A549 (cell line): ENCODE data around the gene SERTAD2. TPM values are rescaled to one million over a fixed set of nuclear protein-coding genes. Genes with fewer than 3 reads are reported as not detected.

Experiments used
- ATAC-seq, 2 experiments: fragments of 200-7000 bp in 1 of 2; fragments of >200 bp in 1 of 2; cut with Nextera tagmentation in 1 of 2; cut with Tn5 transposase in 1 of 2; 3 replicates each; pipeline versions ENCODE4 v1.8.0 to v1.9.1; 2018 to 2020; ENCODE audit warnings: mild to moderate bottlenecking in 1 of 2, moderate library complexity in 1 of 2
- CTCF ChIA-PET: fragments of 300-600 bp; sonication (Branson Sonifier 250); formaldehyde crosslinking; extraction: SDS; loops from one replicate; lab custom pipeline; 2021; ENCODE audit warnings: antibody characterized with exemption, inconsistent platforms; lab: Yijun Ruan, JAX
- POLR2A ChIA-PET: fragments of 350-600 bp; formaldehyde crosslinking; extraction: SDS; loops from one replicate; lab custom pipeline; 2021; ENCODE audit warnings: antibody characterized with exemption, inconsistent platforms; lab: Yijun Ruan, JAX
- DNase-seq, 2 experiments: peaks; one replicate each; pipeline versions ENCODE4 v3.0.0 to v3.0.0-alpha.2; 2011 to 2016; ENCODE audit warnings: low read depth in 1 of 2, low spot score in 1 of 2
- FAIRE-seq: peaks from 2 replicates; lab custom pipeline; 2011; peaks lifted over from hg19 to GRCh38; lab: Jason Lieb, UNC
- H3K27ac ChIP-seq, 2 experiments: fragments of >200 bp; sonication (Bioruptor Twin); formaldehyde crosslinking; 3 replicates each; pipeline ENCODE4 v1.5.1; 2016 to 2017
- H3K4me1 ChIP-seq: fragments of >200 bp; sonication (Bioruptor Twin); formaldehyde crosslinking; 3 replicates; pipeline ENCODE4 v1.6.1; 2016
- H3K4me2 ChIP-seq: fragments of >200 bp; sonication (Bioruptor Twin); formaldehyde crosslinking; 3 replicates; pipeline ENCODE4 v1.6.1; 2016
- H3K4me3 ChIP-seq: fragments of >200 bp; sonication (Bioruptor Twin); formaldehyde crosslinking; 3 replicates; pipeline ENCODE4 v1.5.1; 2016
- H3K9me3 ChIP-seq: fragments of >200 bp; sonication (Bioruptor Twin); formaldehyde crosslinking; 3 replicates; pipeline ENCODE4 v1.6.1; 2016
- CBX2 ChIP-seq: fragments of 200-600 bp; sonication (generic); IDR thresholded peaks from 2 replicates; pipeline ENCODE4 v1.6.1; 2016; ENCODE audit warnings: low read depth, mild to moderate bottlenecking, borderline replicate concordance
- ESRRA ChIP-seq: fragments of 150-350 bp; IDR thresholded peaks from 2 replicates; pipeline ENCODE4 v1.6.1; 2014; ENCODE audit warnings: mild to moderate bottlenecking, low read length, borderline replicate concordance
- FOSL2 ChIP-seq, 2 experiments: fragments of 450-650 bp in 1 of 2; fragments of >200 bp in 1 of 2; sonication (Bioruptor Twin) in 1 of 2; formaldehyde crosslinking; IDR thresholded peaks; 2 replicates each; pipeline versions ENCODE4 v1.5.0 to v1.6.1; 2016 to 2020; ENCODE audit warnings: mild to moderate bottlenecking in 1 of 2, moderate library complexity in 1 of 2
- GATA3 ChIP-seq: IDR thresholded peaks from 2 replicates; pipeline ENCODE4 v1.6.1; 2012; ENCODE audit warnings: borderline replicate concordance
- HDAC2 ChIP-seq: fragments of 200-600 bp; sonication (generic); IDR thresholded peaks from 2 replicates; pipeline ENCODE4 v1.6.1; 2016
- HEYL ChIP-seq: fragments of 250-450 bp; sonication (Bioruptor Pico); IDR thresholded peaks from 2 replicates; pipeline ENCODE4 v1.8.0; 2021; ENCODE audit warnings: mild to moderate bottlenecking, moderate library complexity
- HOXA7 ChIP-seq: fragments of 250-450 bp; sonication (Bioruptor Pico); IDR thresholded peaks from 2 replicates; pipeline ENCODE4 v1.5.0; 2020; ENCODE audit warnings: mild to moderate bottlenecking, moderate library complexity
- JUN ChIP-seq, 2 experiments: fragments of >200 bp; sonication (Bioruptor Twin); formaldehyde crosslinking; IDR thresholded peaks; 2 replicates in 1 of 2; 3 replicates in 1 of 2; pipeline ENCODE4 v1.6.1; 2016 to 2017
- KDM5A ChIP-seq: fragments of 200-600 bp; sonication (generic); IDR thresholded peaks from 2 replicates; pipeline ENCODE4 v1.6.1; 2016; ENCODE audit warnings: antibody characterized with exemption, mild to moderate bottlenecking
- POLR2A ChIP-seq: IDR thresholded peaks from 2 replicates; pipeline ENCODE4 v1.6.1; 2012; ENCODE audit warnings: mild to moderate bottlenecking, low read length
- RAD21 ChIP-seq, 2 experiments: fragments of >200 bp in 1 of 2; sonication (Bioruptor Twin) in 1 of 2; formaldehyde crosslinking in 1 of 2; IDR thresholded peaks in 1 of 2; conservative IDR thresholded peaks in 1 of 2; 2 replicates in 1 of 2; 3 replicates in 1 of 2; pipeline ENCODE4 v1.6.1; 2012 to 2018; ENCODE audit warnings: inconsistent platforms in 1 of 2
- RFX5 ChIP-seq: fragments of 450-650 bp; IDR thresholded peaks from 2 replicates; pipeline ENCODE4 v1.7.1; 2014; ENCODE audit warnings: antibody characterized with exemption, mild to moderate bottlenecking, moderate library complexity
- SMC3 ChIP-seq: fragments of >200 bp; sonication (Bioruptor Twin); formaldehyde crosslinking; IDR thresholded peaks from 3 replicates; pipeline ENCODE4 v1.6.1; 2018; ENCODE audit warnings: inconsistent platforms
- TP53 ChIP-seq: fragments of 250-450 bp; sonication (Bioruptor Pico); IDR thresholded peaks from 2 replicates; pipeline ENCODE4 v1.5.0; 2021; ENCODE audit warnings: mild to moderate bottlenecking, moderate library complexity
- ZFP36 ChIP-seq: fragments of 450-650 bp; IDR thresholded peaks from 2 replicates; pipeline ENCODE4 v1.6.1; 2014; ENCODE audit warnings: borderline replicate concordance; ENCODE audit not compliant: partially characterized antibody
- WGBS: methylation state at CpG from one replicate; pipeline ENCODE4 v1.1.6; 2017; ENCODE audit errors: missing lambda C conversion rate; 5-methylcytosine and 5-hydroxymethylcytosine counted together
- polyA plus RNA-seq, 4 experiments: library from polyadenylated mRNA; depleted of rRNA in 3 of 4; stranded (reverse); fragments of >200 nt; fragmentation: RNase III in 1 of 4; extraction: RNeasy Plus Mini Kit Qiagen cat#74134 plus additional on column Dnase treatment in 1 of 4; gene quantifications; 2 replicates in 3 of 4; 3 replicates in 1 of 4; pipeline ENCODE4 v1.2.3, GENCODE V29; 2011 to 2017
- TF ChIP-seq, protein P1 (sequence below): fragments of >200 bp; sonication (Bioruptor Twin); formaldehyde crosslinking; IDR thresholded peaks from 3 replicates; pipeline ENCODE4 v1.6.1; 2016
- TF ChIP-seq, protein P2 (sequence below): fragments of 450-650 bp; IDR thresholded peaks from 2 replicates; pipeline ENCODE4 v1.6.1; 2014; ENCODE audit warnings: antibody characterized with exemption
- TF ChIP-seq, protein P3 (sequence below): IDR thresholded peaks from 2 replicates; pipeline ENCODE4 v1.6.1; 2012; ENCODE audit warnings: low read depth, borderline replicate concordance
- TF ChIP-seq, protein P4 (sequence below): fragments of >200 bp; sonication (Bioruptor Twin); formaldehyde crosslinking; IDR thresholded peaks from 3 replicates; pipeline ENCODE4 v1.5.1; 2016
- TF ChIP-seq, protein P5 (sequence below): IDR thresholded peaks from 2 replicates; pipeline ENCODE4 v1.6.1; 2012

Gene SERTAD2
- polyA plus RNA-seq, 2 of the 4 experiments (the other 2 are of a cell fraction): 11.8 TPM

DNA sequence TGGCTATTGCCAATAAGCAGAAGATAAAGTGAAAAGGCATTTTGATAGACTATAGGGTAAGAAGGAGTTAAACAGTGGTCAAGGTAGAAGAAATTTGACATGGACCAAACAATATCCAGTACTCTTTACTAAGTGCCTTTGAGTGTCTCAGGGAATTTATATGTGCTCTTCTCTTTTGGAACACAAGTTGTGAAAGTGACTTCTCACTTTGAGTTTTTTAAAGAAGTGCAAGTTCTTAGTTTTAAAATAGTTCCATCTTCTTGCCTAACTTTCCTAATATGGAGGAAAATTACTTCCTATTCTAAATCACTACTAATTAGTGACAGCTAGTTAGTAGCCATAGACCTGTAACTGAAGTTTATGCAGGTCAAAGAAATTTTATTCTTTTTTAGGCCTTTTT, 66.2 kb downstream of the SERTAD2 start:
- no peaks in the 10 kb centered on the region for H3K4me1 ChIP-seq
- CTCF ChIA-PET: interaction anchor here (0.6 to 3.8 kb wide), 52 partner anchors 8 to 986 kb away, joined by 3 to 60 read pairs (median 6); partner anchors contain the start of genes AFTPH and SERTAD2
- no peak for TF ChIP-seq ZFP36
- TF ChIP-seq, protein P1, sequence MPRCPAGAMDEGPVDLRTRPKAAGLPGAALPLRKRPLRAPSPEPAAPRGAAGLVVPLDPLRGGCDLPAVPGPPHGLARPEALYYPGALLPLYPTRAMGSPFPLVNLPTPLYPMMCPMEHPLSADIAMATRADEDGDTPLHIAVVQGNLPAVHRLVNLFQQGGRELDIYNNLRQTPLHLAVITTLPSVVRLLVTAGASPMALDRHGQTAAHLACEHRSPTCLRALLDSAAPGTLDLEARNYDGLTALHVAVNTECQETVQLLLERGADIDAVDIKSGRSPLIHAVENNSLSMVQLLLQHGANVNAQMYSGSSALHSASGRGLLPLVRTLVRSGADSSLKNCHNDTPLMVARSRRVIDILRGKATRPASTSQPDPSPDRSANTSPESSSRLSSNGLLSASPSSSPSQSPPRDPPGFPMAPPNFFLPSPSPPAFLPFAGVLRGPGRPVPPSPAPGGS: no peak
- no peak for TF ChIP-seq CBX2
- H3K4me2 ChIP-seq: no peak overlapping the region
- no peak overlapping the region for H3K27ac ChIP-seq
- H3K9me3 ChIP-seq: no peaks in the 10 kb centered on the region
- ATAC-seq: no peak
- DNase-seq: no peak
- H3K4me3 ChIP-seq: no peak overlapping the region
- peak; percentile 43 for FAIRE-seq
- POLR2A ChIA-PET: interaction anchor here (0.7 to 1.5 kb wide), 4 partner anchors 22 to 272 kb away, joined by 3 to 10 read pairs (median 5); partner anchors contain the start of gene SERTAD2

DNA sequence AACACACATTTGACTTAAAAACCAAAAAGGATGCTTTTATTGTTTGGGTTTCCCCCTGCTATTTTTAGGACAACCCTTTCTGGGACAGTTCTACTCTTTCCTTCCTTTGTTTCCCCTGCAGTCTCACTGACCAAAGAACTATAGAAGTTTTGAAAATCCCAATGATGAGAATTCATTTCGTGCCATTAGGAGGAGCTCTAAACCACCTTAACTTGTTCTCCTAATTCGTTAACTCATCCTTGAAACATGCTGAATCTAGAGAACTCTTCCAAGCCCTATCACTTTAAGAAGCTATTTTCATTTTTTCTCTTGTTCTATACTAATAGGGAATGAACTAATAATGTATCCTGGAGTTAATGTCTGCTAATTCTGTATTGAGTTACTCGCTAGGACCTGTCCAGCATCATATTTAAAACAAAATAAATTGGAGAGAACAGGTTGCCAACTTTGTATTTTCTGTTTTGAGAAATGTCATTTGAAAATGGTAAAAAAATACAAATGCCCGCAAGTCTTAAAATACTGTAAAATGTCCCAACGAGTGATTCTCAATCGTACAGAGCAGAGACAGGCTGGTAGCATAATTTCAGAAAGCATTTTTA, 66.7 kb downstream of the SERTAD2 start:
- peak; percentile 82 to 83 for ATAC-seq

DNA sequence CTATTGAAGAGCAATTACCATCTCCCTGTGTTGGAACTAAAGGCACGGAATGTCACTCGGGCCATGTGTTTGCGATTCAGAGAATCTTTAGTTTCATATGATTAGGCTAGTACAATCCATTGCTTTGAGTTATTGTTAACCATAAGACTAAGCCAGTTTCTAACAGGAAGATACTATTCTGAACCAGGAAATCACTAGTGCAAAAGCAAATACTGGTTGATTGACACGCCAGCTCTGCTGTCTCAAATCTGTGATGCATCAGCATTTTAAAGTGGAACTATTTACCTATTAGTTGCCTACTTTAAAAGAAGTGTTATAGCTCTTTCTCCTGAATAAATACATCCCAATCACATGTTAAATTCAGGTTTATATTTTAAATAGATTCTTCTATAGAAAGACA, 67.7 kb downstream of the SERTAD2 start:
- no peak overlapping the region for H3K27ac ChIP-seq
- ChIA-PET CTCF (interaction anchor here (1.1 to 3.8 kb wide), 31 partner anchors 10 to 303 kb away, joined by 3 to 60 read pairs (median 9); partner anchors contain the start of gene AFTPH), POLR2A (no interaction called here)
- no peak overlapping the region for H3K4me3 ChIP-seq
- no peak for DNase-seq
- no peak for FAIRE-seq
- TF ChIP-seq HDAC2 (no peak), KDM5A (no peak), HOXA7 (CRISPR knock-in tag) (no peak), TP53 (CRISPR knock-in tag) (no peak), POLR2A (no peak), HEYL (CRISPR knock-in tag) (no peak), FOSL2 (IDR thresholded peaks at IDR 0.05) (no peak), FOSL2 (CRISPR knock-in tag; IDR thresholded peaks at IDR 0.05) (no peak), ESRRA (no peak)
- TF ChIP-seq, protein P2, sequence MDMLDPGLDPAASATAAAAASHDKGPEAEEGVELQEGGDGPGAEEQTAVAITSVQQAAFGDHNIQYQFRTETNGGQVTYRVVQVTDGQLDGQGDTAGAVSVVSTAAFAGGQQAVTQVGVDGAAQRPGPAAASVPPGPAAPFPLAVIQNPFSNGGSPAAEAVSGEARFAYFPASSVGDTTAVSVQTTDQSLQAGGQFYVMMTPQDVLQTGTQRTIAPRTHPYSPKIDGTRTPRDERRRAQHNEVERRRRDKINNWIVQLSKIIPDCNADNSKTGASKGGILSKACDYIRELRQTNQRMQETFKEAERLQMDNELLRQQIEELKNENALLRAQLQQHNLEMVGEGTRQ: no peak
- TF ChIP-seq, protein P3, sequence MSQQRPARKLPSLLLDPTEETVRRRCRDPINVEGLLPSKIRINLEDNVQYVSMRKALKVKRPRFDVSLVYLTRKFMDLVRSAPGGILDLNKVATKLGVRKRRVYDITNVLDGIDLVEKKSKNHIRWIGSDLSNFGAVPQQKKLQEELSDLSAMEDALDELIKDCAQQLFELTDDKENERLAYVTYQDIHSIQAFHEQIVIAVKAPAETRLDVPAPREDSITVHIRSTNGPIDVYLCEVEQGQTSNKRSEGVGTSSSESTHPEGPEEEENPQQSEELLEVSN: no peak
- ATAC-seq: no peak
- no peaks in the 10 kb centered on the region for H3K4me1 ChIP-seq
- H3K4me2 ChIP-seq: no peak overlapping the region
- WGBS: 88% methylated on average over 4 of the region's 4 CpGs
- H3K9me3 ChIP-seq: no peaks in the 10 kb centered on the region

More for the DNA sequence above, 66.7 kb downstream of the SERTAD2 start:
- POLR2A ChIA-PET: interaction anchor here (0.7 to 1.5 kb wide), 4 partner anchors 22 to 273 kb away, joined by 3 to 10 read pairs (median 5); partner anchors contain the start of gene SERTAD2
- no peak overlapping the region for H3K4me3 ChIP-seq
- TF ChIP-seq ESRRA (no peak), RFX5 (no peak), SMC3 (peak; percentile 79), GATA3 (no peak), RAD21 (conservative IDR thresholded peaks at IDR 0.05 in 1 of 2, IDR thresholded peaks at IDR 0.05 in 1 of 2) (peak; percentile 83 to 89), HDAC2 (no peak), CBX2 (no peak), JUN (IDR thresholded peaks at IDR 0.05) (no peak), HOXA7 (CRISPR knock-in tag) (no peak)
- TF ChIP-seq, protein P4, sequence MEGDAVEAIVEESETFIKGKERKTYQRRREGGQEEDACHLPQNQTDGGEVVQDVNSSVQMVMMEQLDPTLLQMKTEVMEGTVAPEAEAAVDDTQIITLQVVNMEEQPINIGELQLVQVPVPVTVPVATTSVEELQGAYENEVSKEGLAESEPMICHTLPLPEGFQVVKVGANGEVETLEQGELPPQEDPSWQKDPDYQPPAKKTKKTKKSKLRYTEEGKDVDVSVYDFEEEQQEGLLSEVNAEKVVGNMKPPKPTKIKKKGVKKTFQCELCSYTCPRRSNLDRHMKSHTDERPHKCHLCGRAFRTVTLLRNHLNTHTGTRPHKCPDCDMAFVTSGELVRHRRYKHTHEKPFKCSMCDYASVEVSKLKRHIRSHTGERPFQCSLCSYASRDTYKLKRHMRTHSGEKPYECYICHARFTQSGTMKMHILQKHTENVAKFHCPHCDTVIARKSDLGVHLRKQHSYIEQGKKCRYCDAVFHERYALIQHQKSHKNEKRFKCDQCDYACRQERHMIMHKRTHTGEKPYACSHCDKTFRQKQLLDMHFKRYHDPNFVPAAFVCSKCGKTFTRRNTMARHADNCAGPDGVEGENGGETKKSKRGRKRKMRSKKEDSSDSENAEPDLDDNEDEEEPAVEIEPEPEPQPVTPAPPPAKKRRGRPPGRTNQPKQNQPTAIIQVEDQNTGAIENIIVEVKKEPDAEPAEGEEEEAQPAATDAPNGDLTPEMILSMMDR: peak; percentile 91
- TF ChIP-seq, protein P5, sequence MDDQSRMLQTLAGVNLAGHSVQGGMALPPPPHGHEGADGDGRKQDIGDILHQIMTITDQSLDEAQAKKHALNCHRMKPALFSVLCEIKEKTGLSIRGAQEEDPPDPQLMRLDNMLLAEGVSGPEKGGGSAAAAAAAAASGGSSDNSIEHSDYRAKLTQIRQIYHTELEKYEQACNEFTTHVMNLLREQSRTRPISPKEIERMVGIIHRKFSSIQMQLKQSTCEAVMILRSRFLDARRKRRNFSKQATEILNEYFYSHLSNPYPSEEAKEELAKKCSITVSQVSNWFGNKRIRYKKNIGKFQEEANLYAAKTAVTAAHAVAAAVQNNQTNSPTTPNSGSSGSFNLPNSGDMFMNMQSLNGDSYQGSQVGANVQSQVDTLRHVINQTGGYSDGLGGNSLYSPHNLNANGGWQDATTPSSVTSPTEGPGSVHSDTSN: no peak
- TF ChIP-seq, protein P2: no peak
- TF ChIP-seq, protein P3: no peak
- no peak overlapping the region for H3K4me2 ChIP-seq
- H3K4me1 ChIP-seq: no peaks in the 10 kb centered on the region
- no peak overlapping the region for H3K27ac ChIP-seq
- FAIRE-seq (peak; percentile 99), DNase-seq (peak; percentile 60 to 68)
- CTCF ChIA-PET: interaction anchor here (0.6 to 3.8 kb wide), 55 partner anchors 9 to 987 kb away, joined by 3 to 60 read pairs (median 5); partner anchors contain the start of genes AFTPH and SERTAD2
- no peaks in the 10 kb centered on the region for H3K9me3 ChIP-seq
- 57% methylated on average over 6 of the region's 6 CpGs for WGBS
